Kidney (tissue), 14 donors: Measurements from ENCODE around the gene CCK. TPM values are rescaled to one million over a fixed set of nuclear protein-coding genes. Genes with fewer than 3 reads are reported as not detected.

Source experiments
- DNase-seq, 5 donors: peaks; one replicate each; pipeline ENCODE4 v3.0.0-alpha.2; 2013 to 2020
- FAIRE-seq: peaks from 2 replicates; lab custom pipeline; 2012; peaks lifted over from hg19 to GRCh38; lab: Jason Lieb, UNC
- H3K27ac ChIP-seq, 2 donors: one replicate each; pipeline ENCODE4 v1.7.0; 2013; ENCODE audit warnings: low read depth in 2 of 2, low read length in 2 of 2, inconsistent platforms in 1 of 2
- H3K27me3 ChIP-seq: one replicate; pipeline ENCODE4 v1.7.1; 2013; ENCODE audit warnings: low read length, inconsistent platforms; ENCODE audit not compliant: control insufficient read depth, insufficient read depth
- H3K36me3 ChIP-seq, 3 donors: one replicate each; pipeline versions ENCODE4 v1.7.0 to v1.7.1; 2013; ENCODE audit warnings: low read length in 3 of 3, control low read depth in 1 of 3, inconsistent platforms in 1 of 3; ENCODE audit not compliant: insufficient read depth in 3 of 3, control insufficient read depth in 2 of 3
- H3K4me1 ChIP-seq, 3 donors: one replicate each; pipeline versions ENCODE4 v1.7.0 to v1.7.1; 2013; ENCODE audit warnings: low read length in 3 of 3, inconsistent platforms in 1 of 3, low read depth in 1 of 3; ENCODE audit not compliant: control insufficient read depth in 2 of 3, insufficient read depth in 2 of 3
- H3K4me3 ChIP-seq, 3 donors: one replicate each; pipeline versions ENCODE4 v1.7.0 to v1.8.1; 2013; ENCODE audit warnings: low read length in 3 of 3, control low read depth in 1 of 3, inconsistent platforms in 1 of 3
- H3K9ac ChIP-seq, 3 donors: one replicate each; pipeline versions ENCODE4 v1.7.0 to v1.7.1; 2013; ENCODE audit warnings: low read length in 3 of 3, control low read depth in 1 of 3, inconsistent platforms in 1 of 3
- H3K9me3 ChIP-seq, 3 donors: one replicate each; pipeline versions ENCODE4 v1.7.0 to v1.7.1; 2013; ENCODE audit warnings: low read length in 3 of 3, control low read depth in 1 of 3, inconsistent platforms in 1 of 3; ENCODE audit not compliant: control insufficient read depth in 2 of 3, insufficient read depth in 1 of 3
- CTCF ChIP-seq: IDR thresholded peaks from 3 replicates; pipeline ENCODE4 v1.5.1; 2012; ENCODE audit warnings: mild to moderate bottlenecking, moderate library complexity, borderline replicate concordance; ENCODE audit not compliant: insufficient read depth; ENCODE audit errors: extremely low read depth
- intact Hi-C: fragments of 100-400 bp; cut with DNase I; formaldehyde crosslinking; loops from one replicate; pipeline ENCODE4 v1.11.1; 2022
- polyA plus RNA-seq: library from polyadenylated mRNA; stranded (reverse); fragments of 350-450 nt; fragmentation: Illumina TruSeq; extraction: RNeasy Lipid Tissue Mini Kit (QIAGEN cat#74804); gene quantifications from one replicate; pipeline ENCODE4 v1.2.3, GENCODE V29; 2014; ENCODE audit warnings: low read depth, low replicate concordance; ENCODE audit not compliant: insufficient read depth
- total RNA-seq: library from RNA; stranded (reverse); fragmentation: NEBNext Ultra II Directional; extraction: Animal tissue kit (Norgen Biotek cat#: 25700); gene quantifications from one replicate; pipeline ENCODE4 v1.2.1, GENCODE V29; 2021
- donor health status: control.
- donor health status: control.
- donor health status: control.
- donor health status: control.
- donor health status: control.
- donor health status: DM: yes; HTN: yes; CAD: no.
- donor health status: Normal renal cell carcinoma (clear cell type).

CCK gene
- total and polyA plus RNA-seq, 2 donors from 2014 or later = not detected

GRCh38 chr3:42235532-42235931 lies 30.5 kb downstream of the CCK start:
- no peak overlapping the region for H3K9ac ChIP-seq
- TF ChIP-seq CTCF = no peak
- no peak for DNase-seq
- H3K27me3 ChIP-seq = no peaks in the 10 kb centered on the region
- no peak for FAIRE-seq
- intact Hi-C loops = no loop called here
- no peak overlapping the region for H3K4me3 ChIP-seq
- H3K36me3 ChIP-seq = no peaks in the 10 kb centered on the region
- H3K4me1 ChIP-seq = no peaks in the 10 kb centered on the region
- H3K27ac ChIP-seq = no peak overlapping the region
- peaks cover 0 to 9% (median 5%) of the 10 kb centered on the region in 3 donors for H3K9me3 ChIP-seq

- TF ChIP-seq CTCF = no peak
- no peaks in the 10 kb centered on the region for H3K9me3 ChIP-seq
- H3K4me1 ChIP-seq = no peaks in the 10 kb centered on the region
- H3K27me3 ChIP-seq = no peaks in the 10 kb centered on the region
- no peak overlapping the region for H3K9ac ChIP-seq
- no peak for DNase-seq
- no peak overlapping the region for H3K27ac ChIP-seq
- no peak overlapping the region for H3K4me3 ChIP-seq
- FAIRE-seq = no peak
- intact Hi-C loops = no loop called here
- no peaks in the 10 kb centered on the region for H3K36me3 ChIP-seq
Measured at GRCh38 chr3:42230860-42231259, 35.1 kb downstream of the CCK start.

- Histone ChIP-seq H3K4me3 (no peak overlapping the region), H3K9me3 (no peaks in the 10 kb centered on the region), H3K36me3 (peaks cover 0 to 5% (median 0%) of the 10 kb centered on the region in 3 donors), H3K9ac (no peak overlapping the region), H3K27ac (no peak overlapping the region), H3K4me1 (peaks cover 0 to under 1% (median 0%) of the 10 kb centered on the region in 3 donors), H3K27me3 (no peaks in the 10 kb centered on the region)
- FAIRE-seq (no peak), DNase-seq (peak in 3 of 5 donors; percentile 24 to 73 (median 69))
- intact Hi-C loops = loop anchor here (10.0 kb wide), 1 partner anchor 315 kb away; no protein-coding TSS in a partner anchor
- peak; percentile 50 for TF ChIP-seq CTCF
Measured at GRCh38 chr3:42229942-42230688, 35.9 kb downstream of the CCK start.
